ENCODE measurements around the gene CHIC2.
"Not testable (repeated sequence)": the region's sequence is repeated elsewhere in the genome, so short reads cannot be mapped to it uniquely, and the experiment has no call there.

Gene CHIC2

GRCh38 chr4:54027311-54027710, 37.1 kb downstream of the CHIC2 start:
- TF ChIP-seq CTCF (IDR thresholded peaks at IDR 0.05; ENCODE audit: insufficient read depth, low read length, missing control alignments) = no peak
- DNase-seq (ENCODE audit: low read depth, low spot score) = no peak
- no peak overlapping the region for H3K4me3 ChIP-seq (ENCODE audit: low read depth, low read length)
- POLR2A ChIA-PET = no interaction called here
- CTCF ChIA-PET = no interaction called here

- POLR2A ChIA-PET = no interaction called here
- CTCF ChIA-PET = no interaction called here
Measured at GRCh38 chr4:54025582-54025981, 38.8 kb downstream of the CHIC2 start.

GRCh38 chr4:54023019-54023418, 41.4 kb downstream of the CHIC2 start:
- H3K4me3 ChIP-seq (ENCODE audit: low read depth, low read length); CTCF ChIA-PET; POLR2A ChIA-PET; DNase-seq (ENCODE audit: low read depth, low spot score): not testable (repeated sequence)

More at GRCh38 chr4:54025582-54025981, 38.8 kb downstream of the CHIC2 start:
- no peak for TF ChIP-seq CTCF (IDR thresholded peaks at IDR 0.05; ENCODE audit: insufficient read depth, low read length, missing control alignments)
- DNase-seq (ENCODE audit: low read depth, low spot score) = no peak
- H3K4me3 ChIP-seq (ENCODE audit: low read depth, low read length) = no peak overlapping the region

- no peak overlapping the region for H3K4me3 ChIP-seq (ENCODE audit: low read depth, low read length)
- no peak for DNase-seq (ENCODE audit: low read depth, low spot score)
- ChIA-PET CTCF (interaction anchor here (1.1 kb wide), 1 partner anchor 318 kb away, joined by 3 read pairs; no protein-coding TSS in a partner anchor), POLR2A (no interaction called here)
- TF ChIP-seq CTCF (IDR thresholded peaks at IDR 0.05; ENCODE audit: insufficient read depth, low read length, missing control alignments) = no peak
Measured at GRCh38 chr4:54017974-54018373, 46.4 kb downstream of the CHIC2 start.

- H3K4me3 ChIP-seq (ENCODE audit: low read depth, low read length) = no peak overlapping the region
- no peak for TF ChIP-seq CTCF (IDR thresholded peaks at IDR 0.05; ENCODE audit: insufficient read depth, low read length, missing control alignments)
- POLR2A ChIA-PET = no interaction called here
- CTCF ChIA-PET = interaction anchor here (1.1 kb wide), 1 partner anchor 317 kb away, joined by 3 read pairs; no protein-coding TSS in a partner anchor
- DNase-seq (ENCODE audit: low read depth, low spot score) = no peak
Measured at GRCh38 chr4:54017308-54017707, 47.1 kb downstream of the CHIC2 start.

- no peak for TF ChIP-seq CTCF (IDR thresholded peaks at IDR 0.05; ENCODE audit: insufficient read depth, low read length, missing control alignments)
- no peak overlapping the region for H3K4me3 ChIP-seq (ENCODE audit: low read depth, low read length)
- POLR2A ChIA-PET = no interaction called here
- no peak for DNase-seq (ENCODE audit: low read depth, low spot score)
- CTCF ChIA-PET = interaction anchor here (1.1 kb wide), 1 partner anchor 316 kb away, joined by 3 read pairs; no protein-coding TSS in a partner anchor
Measured at GRCh38 chr4:54016504-54016903, 47.9 kb downstream of the CHIC2 start.

- no peak overlapping the region for H3K4me3 ChIP-seq (ENCODE audit: low read depth, low read length)
- ChIA-PET CTCF (interaction anchor here (1.3 kb wide), 1 partner anchor 11 kb away, joined by 3 read pairs; no protein-coding TSS in a partner anchor), POLR2A (interaction anchor here (0.8 to 1.0 kb wide), 2 partner anchors 8 to 38 kb away, joined by 3 read pairs; no protein-coding TSS in a partner anchor)
- DNase-seq (ENCODE audit: low read depth, low spot score) = no peak
- TF ChIP-seq CTCF (IDR thresholded peaks at IDR 0.05; ENCODE audit: insufficient read depth, low read length, missing control alignments) = no peak
Measured at GRCh38 chr4:54015423-54016030, 48.9 kb downstream of the CHIC2 start.
